Cardiac fibroblast (primary cell): ENCODE results near the gene KIF13A.

ENCODE experiments used
- DNase-seq, 2 donors: peaks; one replicate each; pipeline versions ENCODE4 v3.0.0 to v3.0.0-alpha.2; 2010; ENCODE audit warnings: low read depth in 2 of 2
- H3K4me3 ChIP-seq, 2 donors: replicated peaks in 1 of 2; 1 replicate in 1 of 2; 2 replicates in 1 of 2; pipeline ENCODE4 v1.5.1; 2011; ENCODE audit warnings: low read depth in 2 of 2, low read length in 2 of 2, mild to moderate bottlenecking in 2 of 2, moderate library complexity in 1 of 2
- TF ChIP-seq, protein P1 (sequence below): IDR thresholded peaks from one replicate; pipeline ENCODE4 v1.5.1; 2011; ENCODE audit warnings: low read depth, mild to moderate bottlenecking, low read length, inconsistent platforms

KIF13A gene

DNA sequence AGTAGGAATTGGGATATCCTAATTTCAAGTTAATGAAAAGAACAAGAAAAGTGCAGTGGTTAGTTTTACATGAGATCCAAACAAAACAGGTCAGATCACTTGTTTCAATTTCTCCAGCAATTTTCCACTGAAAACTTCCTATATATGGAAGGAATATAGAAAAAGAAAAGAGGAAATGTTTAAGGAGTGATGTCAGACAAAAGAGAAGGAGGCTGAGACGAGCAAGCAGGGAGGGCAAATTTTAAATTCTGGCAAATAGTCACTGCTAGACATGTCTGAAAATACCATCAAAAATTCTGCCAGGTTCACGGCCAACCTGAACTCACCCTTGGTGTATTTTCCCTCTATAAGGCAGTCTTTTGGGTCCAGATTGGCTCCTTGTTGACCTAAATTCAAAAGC is 271.2 kb downstream of the KIF13A start:
- no peak overlapping the region for H3K4me3 ChIP-seq
- DNase-seq, result no peak
- TF ChIP-seq, protein P1, sequence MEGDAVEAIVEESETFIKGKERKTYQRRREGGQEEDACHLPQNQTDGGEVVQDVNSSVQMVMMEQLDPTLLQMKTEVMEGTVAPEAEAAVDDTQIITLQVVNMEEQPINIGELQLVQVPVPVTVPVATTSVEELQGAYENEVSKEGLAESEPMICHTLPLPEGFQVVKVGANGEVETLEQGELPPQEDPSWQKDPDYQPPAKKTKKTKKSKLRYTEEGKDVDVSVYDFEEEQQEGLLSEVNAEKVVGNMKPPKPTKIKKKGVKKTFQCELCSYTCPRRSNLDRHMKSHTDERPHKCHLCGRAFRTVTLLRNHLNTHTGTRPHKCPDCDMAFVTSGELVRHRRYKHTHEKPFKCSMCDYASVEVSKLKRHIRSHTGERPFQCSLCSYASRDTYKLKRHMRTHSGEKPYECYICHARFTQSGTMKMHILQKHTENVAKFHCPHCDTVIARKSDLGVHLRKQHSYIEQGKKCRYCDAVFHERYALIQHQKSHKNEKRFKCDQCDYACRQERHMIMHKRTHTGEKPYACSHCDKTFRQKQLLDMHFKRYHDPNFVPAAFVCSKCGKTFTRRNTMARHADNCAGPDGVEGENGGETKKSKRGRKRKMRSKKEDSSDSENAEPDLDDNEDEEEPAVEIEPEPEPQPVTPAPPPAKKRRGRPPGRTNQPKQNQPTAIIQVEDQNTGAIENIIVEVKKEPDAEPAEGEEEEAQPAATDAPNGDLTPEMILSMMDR, result no peak

DNA sequence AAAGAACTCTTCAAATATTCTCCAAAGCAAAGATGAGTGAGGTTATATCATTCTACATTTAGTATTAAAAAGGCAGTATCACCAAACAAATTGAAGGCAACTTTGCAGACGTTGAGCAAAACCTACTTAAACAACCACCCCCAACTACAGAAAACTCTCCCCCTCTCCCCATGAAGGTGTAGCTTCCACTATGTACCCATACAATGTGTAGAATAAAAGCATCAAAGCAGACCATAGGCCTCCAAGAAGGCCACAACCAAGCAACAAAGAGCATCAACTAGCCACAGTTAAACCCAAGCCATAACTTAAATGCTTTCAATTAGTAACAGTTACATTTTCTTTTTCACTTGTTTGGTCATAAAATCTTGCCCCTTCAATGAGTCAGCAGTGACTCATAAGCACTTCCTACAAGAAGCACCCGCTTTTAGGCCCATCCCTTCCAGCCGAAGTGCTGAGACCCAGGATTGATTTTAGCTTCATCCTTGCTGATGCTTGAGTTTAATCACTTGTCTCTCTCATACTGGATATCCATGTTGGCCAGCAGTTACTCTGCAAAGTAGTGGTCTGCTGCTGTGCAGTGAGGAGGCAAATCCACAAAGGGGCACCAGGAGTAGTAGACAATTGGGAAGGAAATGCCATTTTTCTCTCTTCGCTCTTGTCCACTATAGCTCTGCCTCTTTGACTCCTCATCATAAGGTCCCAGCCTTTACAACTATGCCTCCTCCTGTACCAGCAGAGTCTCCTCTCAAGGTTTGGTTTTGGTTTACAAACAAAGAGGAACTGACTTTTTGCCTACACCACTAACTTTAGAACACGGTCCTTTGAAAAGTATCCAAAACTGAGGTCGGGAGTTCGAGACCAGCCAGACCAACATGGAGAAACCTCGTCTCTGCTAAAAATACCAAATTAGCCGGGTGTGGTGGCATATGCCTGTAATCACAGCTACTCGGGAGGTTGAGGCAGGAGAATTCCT is 272.3 kb downstream of the KIF13A start:
- peak; percentile 82 to 93 for DNase-seq
- no peak overlapping the region for H3K4me3 ChIP-seq
- TF ChIP-seq, protein P1, result no peak

DNA sequence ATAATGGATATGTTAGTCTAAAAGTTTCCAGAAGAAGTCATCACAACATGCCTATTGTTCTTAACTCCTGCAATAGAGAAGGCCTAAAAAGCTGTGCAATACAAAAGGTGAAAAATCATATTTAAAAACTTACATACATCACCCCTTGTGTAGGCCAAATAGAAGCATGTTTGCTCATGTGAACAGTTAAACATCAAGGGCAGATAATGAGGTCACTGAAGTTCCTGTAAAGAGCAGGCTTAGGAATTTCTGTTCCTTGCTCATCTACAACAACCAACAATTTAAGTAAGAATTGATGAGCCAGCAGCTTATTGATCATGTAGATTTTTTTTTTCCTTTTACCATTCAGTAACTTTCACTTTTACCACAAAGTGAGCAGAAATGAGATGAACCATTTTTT is 273.3 kb downstream of the KIF13A start:
- no peak for DNase-seq
- TF ChIP-seq, protein P1, result no peak
- no peak overlapping the region for H3K4me3 ChIP-seq

DNA sequence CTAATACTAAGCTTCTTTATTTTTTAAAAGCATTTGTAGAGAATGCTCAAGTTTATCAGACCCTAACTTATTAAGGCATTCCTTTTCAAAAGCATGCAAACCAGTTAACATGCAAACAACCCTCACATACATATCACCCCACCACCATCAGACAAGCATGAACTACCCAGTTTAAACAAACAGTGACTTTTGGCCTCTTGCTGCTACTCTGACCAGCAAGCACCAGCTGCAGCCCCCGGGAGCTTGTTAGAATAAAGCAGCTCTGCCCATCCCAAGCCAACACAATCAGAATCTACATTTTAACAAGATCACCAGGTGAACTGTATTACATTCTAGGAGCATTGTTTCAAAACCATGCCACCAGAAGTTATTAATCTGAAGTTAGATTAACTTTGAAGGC is 274.9 kb downstream of the KIF13A start:
- TF ChIP-seq, protein P1, result no peak
- DNase-seq, result no peak
- no peak overlapping the region for H3K4me3 ChIP-seq

DNA sequence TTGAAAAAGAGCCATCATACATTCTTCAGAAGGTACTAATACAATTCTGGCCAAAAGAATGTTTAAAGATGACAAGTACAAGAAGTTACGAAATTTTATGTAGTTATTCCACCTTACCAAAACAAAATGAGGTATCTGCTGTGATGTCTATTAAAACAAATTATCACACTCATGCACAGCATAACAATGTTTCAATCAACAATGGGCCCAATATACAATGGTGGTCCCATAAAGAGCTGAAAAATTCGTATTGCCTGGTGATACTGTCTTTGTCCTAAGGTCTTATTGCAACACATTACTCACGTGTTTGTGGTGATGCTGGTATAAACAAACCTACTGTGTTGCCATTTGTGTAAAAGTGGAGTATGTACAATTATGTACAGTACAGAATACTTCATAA is 277.1 kb downstream of the KIF13A start:
- peak; percentile 22 to 70 for DNase-seq
- H3K4me3 ChIP-seq, result no peak overlapping the region
- TF ChIP-seq, protein P1, result no peak

DNA sequence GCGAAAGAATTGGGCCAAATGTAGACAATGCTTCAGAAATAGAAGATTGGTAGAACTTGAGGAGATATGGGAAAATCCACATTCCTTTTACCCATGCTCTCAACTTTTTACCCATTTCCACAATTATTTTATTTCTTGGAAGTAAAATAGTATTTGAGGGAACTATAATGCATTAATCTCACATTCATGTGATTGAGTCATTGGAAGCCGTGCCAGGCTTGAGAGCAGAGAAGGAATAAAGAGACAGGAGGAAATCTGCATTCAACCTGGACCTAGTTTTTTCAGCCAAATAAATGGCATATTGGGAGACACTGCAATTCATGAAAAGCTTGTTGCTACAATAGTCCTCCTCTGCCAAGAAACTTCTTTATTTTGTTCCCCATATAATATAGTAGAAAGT is 278.0 kb downstream of the KIF13A start:
- TF ChIP-seq, protein P1, result no peak
- no peak overlapping the region for H3K4me3 ChIP-seq
- no peak for DNase-seq
